Muscle layer of colon (tissue), 2 donors: Measurements from ENCODE around the gene KIF21A.
A peak's percentile ranks its signal among the peaks of the same experiment; 100 is the strongest.

ENCODE experiments used
- H3K27ac ChIP-seq: one replicate; pipeline ENCODE4 v1.7.0; 2013; ENCODE audit warnings: low read depth, mild to moderate bottlenecking, low read length, moderate library complexity
- H3K27me3 ChIP-seq, 2 donors: one replicate each; pipeline ENCODE4 v1.7.0; 2013; ENCODE audit warnings: low read length in 2 of 2, mild to moderate bottlenecking in 2 of 2; ENCODE audit not compliant: insufficient read depth in 2 of 2, control insufficient read depth in 1 of 2
- H3K36me3 ChIP-seq: one replicate; pipeline ENCODE4 v1.7.0; 2013; ENCODE audit warnings: mild to moderate bottlenecking, low read length; ENCODE audit not compliant: insufficient read depth
- H3K4me1 ChIP-seq: one replicate; pipeline ENCODE4 v1.7.0; 2013; ENCODE audit warnings: mild to moderate bottlenecking, low read length; ENCODE audit not compliant: insufficient read depth
- H3K4me3 ChIP-seq, 2 donors: one replicate each; pipeline ENCODE4 v1.7.0; 2013; ENCODE audit warnings: low read length in 2 of 2, low read depth in 1 of 2, mild to moderate bottlenecking in 1 of 2, moderate library complexity in 1 of 2
- H3K9ac ChIP-seq: one replicate; pipeline ENCODE4 v1.7.0; 2013; ENCODE audit warnings: low read length
- H3K9me3 ChIP-seq: one replicate; pipeline ENCODE4 v1.7.0; 2013; ENCODE audit warnings: mild to moderate bottlenecking, low read length
- donor health status: abdominal sarcoma.
- donor health status: Adenocarcinoma of cecum.

KIF21A gene

GRCh38 chr12:39461059-39461458 lies 18.1 kb upstream of the KIF21A start:
- H3K9ac ChIP-seq: no peak overlapping the region
- no peaks in the 10 kb centered on the region for H3K36me3 ChIP-seq
- H3K4me3 ChIP-seq: no peak overlapping the region
- H3K27me3 ChIP-seq: no peaks in the 10 kb centered on the region
- no peaks in the 10 kb centered on the region for H3K4me1 ChIP-seq
- H3K27ac ChIP-seq: no peak overlapping the region
- no peaks in the 10 kb centered on the region for H3K9me3 ChIP-seq

DNA sequence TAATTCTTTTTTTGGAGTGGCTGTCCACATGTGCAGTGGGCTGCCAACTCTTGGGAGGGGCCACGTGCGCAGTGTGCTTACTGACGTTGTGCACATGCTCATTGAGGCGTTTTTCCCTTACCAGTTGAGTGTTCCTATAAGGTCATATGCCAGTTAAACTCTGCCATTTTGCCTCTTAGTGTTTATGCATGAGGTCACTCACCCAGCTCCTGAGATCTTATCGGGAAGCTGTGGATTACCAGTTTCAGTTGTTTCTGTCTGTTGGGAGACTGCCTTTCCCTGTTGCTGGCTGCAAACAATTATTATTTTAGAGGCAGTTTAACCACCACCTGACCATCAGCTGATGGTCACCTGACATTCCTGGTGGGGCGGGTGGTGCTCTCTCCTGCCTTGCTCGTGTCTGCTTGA lies 16.1 kb upstream of the KIF21A start:
- Histone ChIP-seq H3K27me3 (no peaks in the 10 kb centered on the region), H3K4me1 (no peaks in the 10 kb centered on the region), H3K27ac (no peak overlapping the region), H3K4me3 (no peak overlapping the region), H3K9ac (no peak overlapping the region), H3K36me3 (no peaks in the 10 kb centered on the region), H3K9me3 (no peaks in the 10 kb centered on the region)

DNA sequence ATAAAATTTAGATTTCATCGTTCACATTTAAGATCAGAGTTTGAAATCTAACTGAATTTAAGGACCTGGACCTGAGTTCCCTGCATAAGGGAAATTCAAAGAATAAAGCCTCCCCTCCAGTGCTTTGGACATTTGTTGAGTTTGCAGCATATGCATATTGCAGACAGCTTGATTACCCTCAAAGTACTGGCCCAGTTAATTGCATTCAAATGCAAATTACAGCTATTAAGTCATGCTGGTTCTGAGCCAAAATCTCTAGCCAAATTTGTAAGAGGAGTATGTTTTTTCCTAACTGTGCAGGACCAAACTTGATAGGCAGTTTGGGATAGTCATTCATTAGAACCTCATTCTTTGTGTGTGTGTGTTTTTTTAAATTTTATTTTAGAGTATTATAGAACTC lies 9.1 kb upstream of the KIF21A start:
- Histone ChIP-seq H3K9ac (no peak overlapping the region), H3K9me3 (no peaks in the 10 kb centered on the region), H3K27me3 (no peaks in the 10 kb centered on the region), H3K27ac (no peak overlapping the region), H3K36me3 (no peaks in the 10 kb centered on the region), H3K4me3 (no peak overlapping the region), H3K4me1 (no peaks in the 10 kb centered on the region)

DNA sequence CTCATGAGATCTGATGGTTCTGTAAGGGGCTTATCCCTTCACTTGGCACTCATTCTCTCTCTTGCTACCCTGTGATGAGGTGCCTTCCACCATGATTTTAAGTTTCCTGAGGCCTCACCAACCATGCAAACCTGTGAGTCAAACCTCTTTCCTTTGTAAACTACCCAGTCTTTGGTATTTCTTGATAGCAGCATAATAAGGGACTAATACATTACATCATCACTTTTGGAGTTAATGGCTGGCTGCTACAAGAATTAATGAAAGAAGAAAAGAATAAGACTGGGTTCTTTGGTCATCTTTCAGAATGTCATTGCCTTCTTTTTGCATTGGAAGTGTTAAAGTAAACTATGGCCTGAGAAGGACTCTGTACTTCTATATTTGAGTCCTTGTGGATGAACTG lies 5.1 kb upstream of the KIF21A start:
- Histone ChIP-seq H3K4me1 (peaks cover 7% of the 10 kb centered on the region), H3K4me3 (no peak overlapping the region), H3K27me3 (no peaks in the 10 kb centered on the region), H3K9me3 (no peaks in the 10 kb centered on the region), H3K27ac (no peak overlapping the region), H3K36me3 (no peaks in the 10 kb centered on the region), H3K9ac (no peak overlapping the region)

GRCh38 chr12:39443929-39444209 lies 949 bp upstream of the KIF21A start:
- Histone ChIP-seq H3K4me3 (peak overlapping the region in 1 of 2 donors; percentile 74), H3K27me3 (no peaks in the 10 kb centered on the region), H3K9me3 (no peaks in the 10 kb centered on the region), H3K27ac (peak overlapping the region; percentile 52), H3K36me3 (no peaks in the 10 kb centered on the region), H3K4me1 (peaks cover 7% of the 10 kb centered on the region), H3K9ac (peak overlapping the region; percentile 56)

- Histone ChIP-seq H3K4me3 (peak overlapping the region; percentile 74 to 86), H3K9ac (no peak overlapping the region), H3K4me1 (peaks cover 7% of the 10 kb centered on the region), H3K9me3 (no peaks in the 10 kb centered on the region), H3K36me3 (no peaks in the 10 kb centered on the region), H3K27ac (peak overlapping the region; percentile 57), H3K27me3 (no peaks in the 10 kb centered on the region)
Observed at GRCh38 chr12:39442831-39443080, 164 bp downstream of the KIF21A start.

DNA sequence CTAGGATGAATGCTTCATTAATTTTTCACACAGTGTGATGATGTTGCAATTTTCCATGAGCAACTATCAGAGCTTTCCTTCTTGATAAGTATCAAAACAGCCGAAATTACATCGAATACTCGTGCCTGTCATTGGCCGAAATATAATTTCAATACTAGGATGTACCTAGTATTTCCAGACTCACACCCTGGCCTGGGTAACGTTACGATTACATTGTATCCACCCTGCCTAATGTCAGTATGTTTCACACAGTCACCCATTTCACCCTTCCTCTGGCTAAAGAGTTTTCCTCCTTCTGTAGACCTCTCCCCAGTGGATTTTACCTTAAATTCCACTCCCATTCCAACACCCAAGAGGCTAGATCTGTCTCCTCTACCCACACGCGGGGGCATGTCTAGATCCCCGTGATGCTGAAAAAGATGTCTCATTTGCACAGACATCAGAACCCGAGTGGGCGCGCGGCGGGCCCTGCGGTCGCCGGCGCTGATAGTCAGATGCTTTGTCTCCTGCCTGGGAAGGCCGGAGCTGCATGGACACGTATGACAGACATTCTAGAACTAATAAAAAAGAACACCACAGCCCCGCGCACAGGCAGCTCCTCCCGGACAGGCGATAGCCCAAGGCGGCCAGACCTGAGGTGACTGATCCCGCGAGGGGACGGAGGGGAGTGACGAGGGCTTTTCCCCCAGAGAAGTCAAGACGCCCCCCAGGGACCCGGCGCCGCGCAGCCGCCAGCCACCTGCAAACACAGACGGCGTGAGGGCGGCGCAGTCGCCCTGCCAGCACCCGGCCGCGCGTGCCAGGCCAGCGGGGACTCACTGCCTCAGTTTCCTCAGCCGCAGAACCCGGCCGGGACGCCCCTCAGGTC lies 723 bp downstream of the KIF21A start:
- no peaks in the 10 kb centered on the region for H3K27me3 ChIP-seq
- peak overlapping the region; percentile 57 for H3K27ac ChIP-seq
- H3K4me1 ChIP-seq: peaks cover 7% of the 10 kb centered on the region
- H3K9me3 ChIP-seq: no peaks in the 10 kb centered on the region
- H3K36me3 ChIP-seq: no peaks in the 10 kb centered on the region
- H3K4me3 ChIP-seq: peak overlapping the region; percentile 74 to 86
- no peak overlapping the region for H3K9ac ChIP-seq

DNA sequence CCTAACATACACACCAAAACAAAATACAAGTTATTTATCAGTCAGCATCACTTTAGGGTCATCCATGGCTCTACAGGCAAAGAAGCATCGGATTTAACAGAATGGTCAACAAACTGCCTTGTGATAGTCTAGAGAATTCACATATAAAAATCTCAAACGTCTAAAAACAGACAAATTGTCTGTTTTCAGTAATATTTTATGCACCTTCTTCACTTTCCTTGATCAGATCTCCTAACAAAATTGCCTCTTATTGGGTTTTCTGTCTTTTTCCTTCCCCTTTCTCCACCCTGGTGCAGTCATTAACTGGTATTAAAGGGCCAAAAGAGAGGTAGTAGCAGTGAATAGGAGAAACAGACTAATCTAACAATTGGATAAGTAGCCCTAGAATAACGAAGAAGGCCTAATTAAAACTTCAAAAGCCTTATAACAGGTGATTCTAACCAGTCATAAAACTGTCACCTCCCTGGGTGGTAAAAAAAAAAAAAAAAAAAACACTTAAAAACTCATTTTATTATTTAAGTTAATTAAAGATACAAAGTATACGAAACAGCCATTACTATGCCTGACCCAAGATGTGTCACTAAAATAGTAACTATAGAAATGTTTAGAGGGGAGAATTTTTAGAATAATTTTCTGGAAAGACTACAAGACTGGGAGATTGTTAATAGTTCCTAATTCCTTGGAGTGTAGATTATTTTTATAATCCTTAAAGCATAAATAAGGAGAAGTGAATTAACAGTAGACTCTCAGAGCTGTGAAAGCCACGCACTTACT lies 1.5 kb downstream of the KIF21A start:
- Histone ChIP-seq H3K27ac (no peak overlapping the region), H3K4me1 (peaks cover 7% of the 10 kb centered on the region), H3K36me3 (no peaks in the 10 kb centered on the region), H3K9me3 (no peaks in the 10 kb centered on the region), H3K4me3 (no peak overlapping the region), H3K9ac (no peak overlapping the region), H3K27me3 (no peaks in the 10 kb centered on the region)

GRCh38 chr12:39440781-39441180 lies 2.1 kb downstream of the KIF21A start:
- no peaks in the 10 kb centered on the region for H3K27me3 ChIP-seq
- no peak overlapping the region for H3K4me3 ChIP-seq
- H3K4me1 ChIP-seq: peaks cover 7% of the 10 kb centered on the region
- H3K36me3 ChIP-seq: no peaks in the 10 kb centered on the region
- no peaks in the 10 kb centered on the region for H3K9me3 ChIP-seq
- H3K27ac ChIP-seq: no peak overlapping the region
- no peak overlapping the region for H3K9ac ChIP-seq

- H3K9me3 ChIP-seq: no peaks in the 10 kb centered on the region
- H3K9ac ChIP-seq: no peak overlapping the region
- no peak overlapping the region for H3K4me3 ChIP-seq
- no peak overlapping the region for H3K27ac ChIP-seq
- no peaks in the 10 kb centered on the region for H3K27me3 ChIP-seq
- H3K4me1 ChIP-seq: peaks cover 7% of the 10 kb centered on the region
- no peaks in the 10 kb centered on the region for H3K36me3 ChIP-seq
Observed at GRCh38 chr12:39440101-39440500, 2.8 kb downstream of the KIF21A start.

DNA sequence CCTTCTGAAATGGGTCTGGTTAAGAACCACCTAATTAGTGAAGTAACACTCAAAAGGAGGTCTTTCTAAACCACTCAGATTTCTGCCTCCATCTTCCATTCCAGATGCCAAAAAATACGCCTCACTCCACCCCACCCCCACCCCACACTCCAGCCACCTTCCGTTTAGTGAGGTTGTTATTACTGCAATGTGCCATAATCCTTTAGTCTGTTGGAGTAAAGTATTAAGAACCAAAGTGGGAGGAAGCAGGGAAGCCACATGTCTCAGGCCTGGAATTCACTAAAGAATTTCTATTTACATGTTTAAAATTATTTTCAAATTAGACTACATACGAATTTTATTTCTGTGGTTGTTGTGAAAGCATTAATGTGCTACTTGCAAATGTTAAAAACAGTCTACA lies 7.4 kb downstream of the KIF21A start:
- Histone ChIP-seq H3K36me3 (no peaks in the 10 kb centered on the region), H3K4me1 (no peaks in the 10 kb centered on the region), H3K27ac (no peak overlapping the region), H3K9me3 (no peaks in the 10 kb centered on the region), H3K9ac (no peak overlapping the region), H3K4me3 (no peak overlapping the region), H3K27me3 (no peaks in the 10 kb centered on the region)

DNA sequence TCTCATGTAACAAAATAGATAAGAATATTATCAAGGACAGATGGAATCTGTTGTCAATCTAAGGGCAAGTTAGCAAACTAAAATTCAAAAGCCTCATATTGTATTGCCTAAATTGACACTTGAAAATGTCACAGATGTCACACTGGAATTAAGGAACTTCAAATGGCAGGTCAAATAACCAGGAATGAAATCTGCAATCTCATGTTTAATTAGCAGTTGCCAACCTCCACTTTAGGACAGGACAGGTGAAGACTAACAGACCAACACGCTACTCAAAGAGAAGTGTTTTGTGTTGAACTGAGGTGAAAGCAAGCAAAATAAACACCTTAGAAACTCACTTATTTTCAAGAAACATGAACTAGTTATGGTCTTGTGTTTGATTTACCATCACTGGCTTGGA lies 11.1 kb downstream of the KIF21A start:
- H3K36me3 ChIP-seq: no peaks in the 10 kb centered on the region
- no peaks in the 10 kb centered on the region for H3K27me3 ChIP-seq
- H3K4me3 ChIP-seq: no peak overlapping the region
- no peaks in the 10 kb centered on the region for H3K4me1 ChIP-seq
- no peaks in the 10 kb centered on the region for H3K9me3 ChIP-seq
- no peak overlapping the region for H3K27ac ChIP-seq
- H3K9ac ChIP-seq: no peak overlapping the region
